Testis (tissue), 2 donors: ENCODE measurements around the gene NID1.

Source experiments
- CTCF ChIP-seq, 3 experiments: fragments of 450-650 bp in 2 of 3; fragments of 200-600 bp in 1 of 3; sonication (generic) in 1 of 3; IDR thresholded peaks; one replicate each; pipeline ENCODE4 v1.5.1; 2016 to 2019; ENCODE audit warnings: antibody characterized with exemption in 3 of 3, mild to moderate bottlenecking in 2 of 3, moderate library complexity in 1 of 3
- POLR2A ChIP-seq: fragments of 450-650 bp; IDR thresholded peaks from one replicate; pipeline ENCODE4 v1.6.1; 2017; ENCODE audit warnings: antibody characterized with exemption, mild to moderate bottlenecking, moderate library complexity

GRCh38 chr1:236102611-236103010 lies 37.7 kb upstream of the NID1 start:
- TF ChIP-seq POLR2A (no peak), CTCF (IDR thresholded peaks at IDR 0.05) (no peak)
